HepG2 (cell line): Measurements from ENCODE around the gene HOXA5. TPM values are rescaled to one million over a fixed set of nuclear protein-coding genes. Genes with fewer than 3 reads are reported as not detected.
A peak's percentile ranks its signal among the peaks of the same experiment; 100 is the strongest.

Source experiments
- ATF7 ChIP-seq, 2 experiments: fragments of 450-650 bp in 1 of 2; sonication (generic) in 1 of 2; formaldehyde crosslinking in 1 of 2; IDR thresholded peaks; 2 replicates each; pipeline versions ENCODE4 v1.4.0 to v1.6.1; 2016 to 2020; ENCODE audit warnings: antibody characterized with exemption in 1 of 2, mild to moderate bottlenecking in 1 of 2, missing genetic modification reagents in 1 of 2
- ATF7-NPFF ChIP-seq: sonication (generic); formaldehyde crosslinking; IDR thresholded peaks from 2 replicates; pipeline ENCODE4 v1.8.1; 2023; ENCODE audit warnings: mild to moderate bottlenecking, low read depth, missing genetic modification reagents, moderate library complexity
- E2F2 ChIP-seq: sonication (generic); formaldehyde crosslinking; IDR thresholded peaks from 2 replicates; pipeline ENCODE4 v1.4.0; 2020; ENCODE audit warnings: missing genetic modification reagents, borderline replicate concordance
- HNRNPH1 ChIP-seq: fragments of 200-400 bp; formaldehyde crosslinking; optimal IDR thresholded peaks from 2 replicates; pipeline ENCODE3; 2017; ENCODE audit warnings: mild to moderate bottlenecking, low read depth, low read length
- NCOA5 ChIP-seq: sonication (generic); formaldehyde crosslinking; IDR thresholded peaks from 2 replicates; pipeline ENCODE4 v1.4.0; 2020; ENCODE audit warnings: missing genetic modification reagents
- SKIL ChIP-seq: sonication (generic); formaldehyde crosslinking; IDR thresholded peaks from 2 replicates; pipeline ENCODE4 v1.8.0; 2022; ENCODE audit warnings: missing genetic modification reagents, mild to moderate bottlenecking, moderate library complexity, borderline replicate concordance
- TBX2 ChIP-seq: sonication (generic); formaldehyde crosslinking; IDR thresholded peaks from 2 replicates; pipeline ENCODE4 v1.5.0; 2020; ENCODE audit warnings: missing genetic modification reagents, mild to moderate bottlenecking, borderline replicate concordance
- ZBTB7A ChIP-seq: sonication (generic); formaldehyde crosslinking; IDR thresholded peaks from 2 replicates; pipeline ENCODE4 v1.8.0; 2022; ENCODE audit warnings: mild to moderate bottlenecking, missing genetic modification reagents
- ZFP90 ChIP-seq: sonication (generic); formaldehyde crosslinking; IDR thresholded peaks from 2 replicates; pipeline ENCODE4 v1.8.0; 2022; ENCODE audit warnings: missing genetic modification reagents, mild to moderate bottlenecking, inconsistent platforms, borderline replicate concordance
- ZFYVE20 ChIP-seq: sonication (generic); formaldehyde crosslinking; IDR thresholded peaks from 2 replicates; pipeline ENCODE4 v1.8.0; 2023; ENCODE audit warnings: low read depth, mild to moderate bottlenecking, moderate library complexity, missing genetic modification reagents, borderline replicate concordance
- ZNF260 ChIP-seq: sonication (generic); formaldehyde crosslinking; IDR thresholded peaks from 2 replicates; pipeline ENCODE4 v1.4.0; 2020; ENCODE audit warnings: missing genetic modification reagents, low read depth, mild to moderate bottlenecking, borderline replicate concordance
- ZNF275 ChIP-seq: sonication (generic); formaldehyde crosslinking; IDR thresholded peaks from 2 replicates; pipeline ENCODE4 v1.8.0; 2022; ENCODE audit warnings: missing genetic modification reagents, mild to moderate bottlenecking, inconsistent platforms, borderline replicate concordance
- ZNF292 ChIP-seq: sonication (generic); formaldehyde crosslinking; IDR thresholded peaks from 2 replicates; pipeline ENCODE4 v1.8.1; 2022; ENCODE audit warnings: mild to moderate bottlenecking, low read depth, missing genetic modification reagents, borderline replicate concordance
- ZNF335 ChIP-seq: sonication (generic); formaldehyde crosslinking; IDR thresholded peaks from 2 replicates; pipeline ENCODE4 v1.4.0; 2020; ENCODE audit warnings: missing genetic modification reagents
- ZNF337 ChIP-seq: sonication (generic); formaldehyde crosslinking; IDR thresholded peaks from 2 replicates; pipeline ENCODE4 v1.5.1; 2020; ENCODE audit warnings: missing genetic modification reagents, low read depth, mild to moderate bottlenecking, borderline replicate concordance
- ZNF503 ChIP-seq: sonication (generic); formaldehyde crosslinking; IDR thresholded peaks from 2 replicates; pipeline ENCODE4 v1.4.0; 2020; ENCODE audit warnings: missing genetic modification reagents
- ZNF569 ChIP-seq: sonication (generic); formaldehyde crosslinking; IDR thresholded peaks from 2 replicates; pipeline ENCODE4 v1.5.0; 2020; ENCODE audit warnings: mild to moderate bottlenecking, missing genetic modification reagents, moderate library complexity, borderline replicate concordance
- ZNF670 ChIP-seq: sonication (generic); formaldehyde crosslinking; IDR thresholded peaks from 2 replicates; pipeline ENCODE4 v1.8.0; 2022; ENCODE audit warnings: mild to moderate bottlenecking, missing genetic modification reagents, borderline replicate concordance
- polyA plus RNA-seq, 8 experiments: library from polyadenylated mRNA; depleted of rRNA in 3 of 8; stranded (reverse) in 7 of 8; unstranded in 1 of 8; fragments of >200 nt; fragmentation: Illumina TruSeq in 4 of 8; extraction: Trizol in 4 of 8; gene quantifications; 2 replicates each; pipeline versions ENCODE4 v1.2.1 to v1.2.3, GENCODE V29; 2011 to 2016; ENCODE audit warnings: low read depth in 4 of 8, missing spikeins in 1 of 8, mixed read lengths in 1 of 8; ENCODE audit not compliant: insufficient read depth in 1 of 8
- total RNA-seq, 5 experiments: library from RNA; depleted of rRNA; stranded (reverse); fragments of >200 nt; fragmentation: Illumina TruSeq; extraction: Trizol; gene quantifications; 2 replicates each; pipeline ENCODE4 v1.2.3, GENCODE V29; 2016; ENCODE audit warnings: low read depth in 1 of 5
- TF ChIP-seq, protein P1 (sequence below): sonication (generic); formaldehyde crosslinking; IDR thresholded peaks from 2 replicates; pipeline ENCODE4 v1.8.0; 2022; ENCODE audit warnings: mild to moderate bottlenecking, missing genetic modification reagents, borderline replicate concordance

The HOXA5 gene
- total and polyA plus RNA-seq, 2 of the 13 experiments (the other 11 are each of a cell fraction or from before 2014, with no cell fraction given) = 3.2 to 3.6 TPM

DNA sequence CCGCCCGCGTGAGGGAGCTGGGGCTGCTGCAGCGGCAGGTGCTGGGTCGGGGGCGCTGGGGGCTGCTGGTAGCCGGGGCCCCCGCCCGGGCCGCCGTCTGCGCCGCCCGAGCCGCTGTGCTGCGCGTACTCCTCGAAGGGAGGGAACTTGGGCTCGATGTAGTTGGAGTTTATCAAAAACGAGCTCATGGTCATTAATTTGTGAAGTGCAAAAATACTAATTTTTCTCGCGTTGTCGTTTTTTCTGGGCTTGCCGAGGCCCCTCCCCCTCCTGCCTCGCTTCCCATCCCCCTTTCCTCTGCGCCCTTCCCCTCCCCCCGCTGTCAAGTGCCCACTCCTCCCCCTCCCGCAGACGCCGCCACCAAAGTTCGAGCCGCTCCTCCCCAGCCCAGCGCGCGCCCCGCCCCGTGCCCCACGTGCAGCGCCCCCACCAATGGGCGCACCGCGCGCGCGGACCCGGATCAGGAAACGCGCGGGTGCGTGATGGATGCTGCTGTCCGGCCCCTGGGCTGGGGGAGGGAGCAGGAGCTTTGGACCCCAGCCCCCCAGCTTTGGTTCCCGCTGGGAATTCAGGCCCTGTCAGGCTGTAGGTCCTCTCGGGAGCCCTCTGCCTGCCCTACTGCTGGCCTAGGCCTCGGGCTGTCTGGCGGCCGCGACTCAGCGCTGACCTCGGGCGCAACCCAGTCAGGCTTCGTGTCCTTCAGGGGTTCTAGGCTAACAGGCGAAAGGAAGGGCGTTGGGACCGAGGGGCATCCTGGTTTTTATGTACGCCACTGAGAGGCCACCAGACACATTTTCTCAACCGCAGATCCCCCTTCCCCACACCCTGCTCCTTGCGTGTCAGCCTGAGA is 12.7 kb downstream of the HOXA5 start, which contains the start of gene HOXA4 (continued):
- TF ChIP-seq SKIL (CRISPR knock-in tag) = peak; percentile 72
- TF ChIP-seq ZFYVE20 = peak; percentile 49; the same call in 1 of the 2 replicates
- TF ChIP-seq HNRNPH1 = no peak
- TF ChIP-seq NCOA5 = no peak
- TF ChIP-seq ZNF260 (CRISPR knock-in tag) = no peak
- TF ChIP-seq ZNF335 (CRISPR knock-in tag) = no peak
- TF ChIP-seq, protein P1, sequence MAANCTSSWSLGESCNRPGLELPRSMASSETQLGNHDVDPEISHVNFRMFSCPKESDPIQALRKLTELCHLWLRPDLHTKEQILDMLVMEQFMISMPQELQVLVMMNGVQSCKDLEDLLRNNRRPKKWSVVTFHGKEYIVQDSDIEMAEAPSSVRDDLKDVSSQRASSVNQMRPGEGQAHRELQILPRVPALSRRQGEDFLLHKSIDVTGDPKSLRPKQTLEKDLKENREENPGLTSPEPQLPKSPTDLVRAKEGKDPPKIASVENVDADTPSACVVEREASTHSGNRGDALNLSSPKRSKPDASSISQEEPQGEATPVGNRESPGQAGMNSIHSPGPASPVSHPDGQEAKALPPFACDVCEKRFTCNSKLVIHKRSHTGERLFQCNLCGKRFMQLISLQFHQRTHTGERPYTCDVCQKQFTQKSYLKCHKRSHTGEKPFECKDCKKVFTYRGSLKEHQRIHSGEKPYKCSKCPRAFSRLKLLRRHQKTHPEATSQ = peak; percentile 68; the same call in 1 of the 2 replicates
- peak; percentile 69 for TF ChIP-seq ZBTB7A
- TF ChIP-seq ZNF275 (CRISPR knock-in tag) = no peak; the same call in 1 of the 2 replicates
- TF ChIP-seq ZNF292 (CRISPR knock-in tag) = no peak
- TF ChIP-seq ATF7 (IDR thresholded peaks at IDR 0.05) = no peak
- no peak for TF ChIP-seq ATF7 (CRISPR knock-in tag; IDR thresholded peaks at IDR 0.05)
- TF ChIP-seq ZNF503 (CRISPR knock-in tag) = no peak
- no peak for TF ChIP-seq E2F2
- TF ChIP-seq ATF7-NPFF (CRISPR knock-in tag) = peak; percentile 49; the same call in 1 of the 2 replicates
- TF ChIP-seq ZFP90 (CRISPR knock-in tag) = no peak; the same call in 1 of the 2 replicates
- no peak for TF ChIP-seq ZNF569
- TF ChIP-seq TBX2 (CRISPR knock-in tag) = peak; percentile 75; the same call in 1 of the 2 replicates
- TF ChIP-seq ZNF337 (CRISPR knock-in tag) = no peak
- TF ChIP-seq ZNF670 (CRISPR knock-in tag) = no peak
